ENCODE results near the gene HTT-AS.
A peak's percentile ranks its signal among the peaks of the same experiment; 100 is the strongest.

HTT-AS gene

GRCh38 chr4:3087115-3087797 lies 12.9 kb upstream of the HTT-AS start:
- Histone ChIP-seq H3K27ac (ENCODE audit: low read depth, low read length) (no peak overlapping the region), H3K4me3 (ENCODE audit: low read length) (no peak overlapping the region), H3K4me1 (ENCODE audit: insufficient read depth, low read length) (no peaks in the 10 kb centered on the region), H3K36me3 (ENCODE audit: insufficient read depth, low read length) (peaks cover 52% of the 10 kb centered on the region), H3K9me3 (ENCODE audit: insufficient read depth, low read depth, low read length) (no peaks in the 10 kb centered on the region), H3K9ac (ENCODE audit: low read depth, low read length) (no peak overlapping the region), H3K27me3 (ENCODE audit: insufficient read depth, low read length) (no peaks in the 10 kb centered on the region)
- 90% methylated on average over 4 of the region's 4 CpGs for WGBS

DNA sequence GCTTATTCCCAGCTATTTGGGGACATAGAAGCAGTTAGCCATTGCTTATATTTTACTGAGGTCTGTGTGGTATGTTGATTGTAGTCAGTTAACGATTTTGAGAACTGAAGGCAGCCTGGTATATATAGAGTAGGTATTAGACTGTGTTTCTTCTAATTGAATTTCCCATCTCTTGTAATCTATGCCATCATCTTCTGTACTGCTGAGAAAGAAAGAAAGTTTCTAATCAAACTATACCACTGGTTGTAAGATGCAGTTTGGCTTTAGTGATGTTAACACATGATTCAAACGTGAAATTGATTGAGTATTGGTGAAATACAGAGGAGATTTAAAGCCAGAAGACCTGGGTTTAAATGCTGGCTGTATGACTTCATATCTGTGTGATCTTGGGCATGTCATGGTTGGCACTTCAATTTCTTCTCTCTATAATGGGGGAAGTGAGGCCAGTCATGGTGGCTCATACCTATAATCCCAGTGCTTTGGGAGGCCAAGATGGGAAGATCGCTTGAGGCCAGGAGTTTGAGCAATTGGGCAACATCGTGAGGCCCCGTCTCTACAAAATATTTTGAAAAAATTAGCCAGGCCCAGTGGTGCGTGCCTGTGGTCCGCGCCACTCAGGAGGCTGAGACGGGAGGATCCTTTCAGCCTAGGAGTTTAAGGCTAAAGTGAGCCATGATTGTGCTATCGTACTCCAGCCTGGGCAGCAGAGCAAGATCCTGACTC lies 11.8 kb upstream of the HTT-AS start:
- Histone ChIP-seq H3K27me3 (ENCODE audit: insufficient read depth, low read length) (no peaks in the 10 kb centered on the region), H3K4me1 (ENCODE audit: insufficient read depth, low read length) (no peaks in the 10 kb centered on the region), H3K9ac (ENCODE audit: low read depth, low read length) (no peak overlapping the region), H3K9me3 (ENCODE audit: insufficient read depth, low read depth, low read length) (no peaks in the 10 kb centered on the region), H3K4me3 (ENCODE audit: low read length) (no peak overlapping the region), H3K27ac (ENCODE audit: low read depth, low read length) (no peak overlapping the region), H3K36me3 (ENCODE audit: insufficient read depth, low read length) (peaks cover 44% of the 10 kb centered on the region)
- WGBS: 97% methylated on average over 10 of the region's 10 CpGs

- Histone ChIP-seq H3K27me3 (ENCODE audit: insufficient read depth, low read length) (no peaks in the 10 kb centered on the region), H3K36me3 (ENCODE audit: insufficient read depth, low read length) (peaks cover 23% of the 10 kb centered on the region), H3K9me3 (ENCODE audit: insufficient read depth, low read depth, low read length) (no peaks in the 10 kb centered on the region), H3K4me3 (ENCODE audit: low read length) (no peak overlapping the region), H3K9ac (ENCODE audit: low read depth, low read length) (no peak overlapping the region), H3K27ac (ENCODE audit: low read depth, low read length) (no peak overlapping the region), H3K4me1 (ENCODE audit: insufficient read depth, low read length) (no peaks in the 10 kb centered on the region)
- 0% methylated on average over 1 of the region's 1 CpG for WGBS
These were observed 9.4 kb upstream of the HTT-AS start for GRCh38 chr4:3083732-3084131.

DNA sequence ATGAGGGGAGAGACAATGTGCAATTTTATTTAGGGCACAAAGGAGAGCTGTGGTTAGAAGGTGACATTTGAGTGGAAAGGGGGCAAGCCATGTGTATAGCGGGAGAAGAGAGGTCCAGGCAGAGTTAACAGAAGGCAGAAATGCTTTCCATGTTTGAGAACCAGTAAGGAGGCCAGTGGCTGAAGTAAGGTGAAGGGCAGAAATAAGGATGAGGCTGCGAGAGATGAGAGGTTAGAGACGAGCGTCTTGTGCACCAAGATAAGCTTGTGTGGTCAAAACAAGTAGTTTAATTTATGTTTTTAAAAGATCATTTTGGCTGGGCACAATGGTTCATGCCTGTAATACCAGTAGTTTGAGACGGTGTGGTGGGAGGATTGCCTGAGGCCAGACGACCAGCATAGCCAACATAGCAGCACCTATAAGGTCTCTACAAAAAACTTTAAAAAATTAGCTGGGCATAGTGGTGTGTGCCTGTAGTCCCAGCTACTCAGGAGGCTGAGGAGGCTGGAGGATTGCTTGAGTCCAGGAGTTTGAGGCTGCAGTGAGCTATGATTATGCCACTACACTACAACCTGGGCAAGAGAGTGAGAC lies 8.7 kb upstream of the HTT-AS start:
- H3K4me3 ChIP-seq (ENCODE audit: low read length): no peak overlapping the region
- 93% methylated on average over 4 of the region's 6 CpGs for WGBS
- no peaks in the 10 kb centered on the region for H3K9me3 ChIP-seq (ENCODE audit: insufficient read depth, low read depth, low read length)
- no peak overlapping the region for H3K9ac ChIP-seq (ENCODE audit: low read depth, low read length)
- no peaks in the 10 kb centered on the region for H3K27me3 ChIP-seq (ENCODE audit: insufficient read depth, low read length)
- H3K4me1 ChIP-seq (ENCODE audit: insufficient read depth, low read length): no peaks in the 10 kb centered on the region
- no peak overlapping the region for H3K27ac ChIP-seq (ENCODE audit: low read depth, low read length)
- peaks cover 18% of the 10 kb centered on the region for H3K36me3 ChIP-seq (ENCODE audit: insufficient read depth, low read length)

- H3K27me3 ChIP-seq (ENCODE audit: insufficient read depth, low read length): no peaks in the 10 kb centered on the region
- no peak overlapping the region for H3K9ac ChIP-seq (ENCODE audit: low read depth, low read length)
These were observed 5.4 kb upstream of the HTT-AS start for GRCh38 chr4:3079694-3080123.

DNA sequence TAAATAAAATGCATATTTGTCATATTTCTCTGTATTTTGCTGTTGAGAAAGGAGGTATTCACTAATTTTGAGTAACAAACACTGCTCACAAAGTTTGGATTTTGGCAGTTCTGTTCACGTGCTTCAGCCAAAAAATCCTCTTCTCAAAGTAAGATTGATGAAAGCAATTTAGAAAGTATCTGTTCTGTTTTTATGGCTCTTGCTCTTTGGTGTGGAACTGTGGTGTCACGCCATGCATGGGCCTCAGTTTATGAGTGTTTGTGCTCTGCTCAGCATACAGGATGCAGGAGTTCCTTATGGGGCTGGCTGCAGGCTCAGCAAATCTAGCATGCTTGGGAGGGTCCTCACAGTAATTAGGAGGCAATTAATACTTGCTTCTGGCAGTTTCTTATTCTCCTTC lies 3.5 kb upstream of the HTT-AS start:
- WGBS: 94% methylated on average over 2 of the region's 2 CpGs
- no peak overlapping the region for H3K9ac ChIP-seq (ENCODE audit: low read depth, low read length)
- H3K9me3 ChIP-seq (ENCODE audit: insufficient read depth, low read depth, low read length): no peaks in the 10 kb centered on the region
- H3K27me3 ChIP-seq (ENCODE audit: insufficient read depth, low read length): peaks cover 3% of the 10 kb centered on the region; the same call in 1 of the 2 replicates
- peaks cover 11% of the 10 kb centered on the region for H3K4me1 ChIP-seq (ENCODE audit: insufficient read depth, low read length)
- H3K27ac ChIP-seq (ENCODE audit: low read depth, low read length): no peak overlapping the region
- no peaks in the 10 kb centered on the region for H3K36me3 ChIP-seq (ENCODE audit: insufficient read depth, low read length)
- no peak overlapping the region for H3K4me3 ChIP-seq (ENCODE audit: low read length)

More at GRCh38 chr4:3079694-3080123, 5.4 kb upstream of the HTT-AS start:
- H3K4me3 ChIP-seq (ENCODE audit: low read length): no peak overlapping the region
- H3K9me3 ChIP-seq (ENCODE audit: insufficient read depth, low read depth, low read length): no peaks in the 10 kb centered on the region
- 95% methylated on average over 6 of the region's 6 CpGs for WGBS
- H3K4me1 ChIP-seq (ENCODE audit: insufficient read depth, low read length): peaks cover 11% of the 10 kb centered on the region
- H3K36me3 ChIP-seq (ENCODE audit: insufficient read depth, low read length): 0 out of 2 replicates have a peak, but pooled peaks cover 2% of the 10 kb centered on the region
- no peak overlapping the region for H3K27ac ChIP-seq (ENCODE audit: low read depth, low read length)

- peak overlapping the region; percentile 53; the same call in 1 of the 2 replicates for H3K9ac ChIP-seq (ENCODE audit: low read depth, low read length)
- H3K9me3 ChIP-seq (ENCODE audit: insufficient read depth, low read depth, low read length): no peaks in the 10 kb centered on the region
- H3K4me3 ChIP-seq (ENCODE audit: low read length): peak overlapping the region; percentile 82
- H3K4me1 ChIP-seq (ENCODE audit: insufficient read depth, low read length): peaks cover 11% of the 10 kb centered on the region
- peaks cover 3% of the 10 kb centered on the region; the same call in 1 of the 2 replicates for H3K27me3 ChIP-seq (ENCODE audit: insufficient read depth, low read length)
- no peaks in the 10 kb centered on the region for H3K36me3 ChIP-seq (ENCODE audit: insufficient read depth, low read length)
- 7% methylated on average over 6 of the region's 8 CpGs for WGBS
- H3K27ac ChIP-seq (ENCODE audit: low read depth, low read length): peak overlapping the region; percentile 3; the same call in 1 of the 2 replicates
These were observed 1.3 kb upstream of the HTT-AS start for GRCh38 chr4:3075652-3075981.

GRCh38 chr4:3074846-3075651 lies 711 bp upstream of the HTT-AS start:
- Histone ChIP-seq H3K4me3 (ENCODE audit: low read length) (peak overlapping the region; percentile 82), H3K27ac (ENCODE audit: low read depth, low read length) (peak overlapping the region; percentile 95), H3K4me1 (ENCODE audit: insufficient read depth, low read length) (peaks cover 11% of the 10 kb centered on the region), H3K27me3 (ENCODE audit: insufficient read depth, low read length) (peaks cover 3% of the 10 kb centered on the region; the same call in 1 of the 2 replicates), H3K36me3 (ENCODE audit: insufficient read depth, low read length) (no peaks in the 10 kb centered on the region), H3K9ac (ENCODE audit: low read depth, low read length) (peak overlapping the region; percentile 94), H3K9me3 (ENCODE audit: insufficient read depth, low read depth, low read length) (no peaks in the 10 kb centered on the region)
- under 1% methylated on average over 57 of the region's 60 CpGs for WGBS

DNA sequence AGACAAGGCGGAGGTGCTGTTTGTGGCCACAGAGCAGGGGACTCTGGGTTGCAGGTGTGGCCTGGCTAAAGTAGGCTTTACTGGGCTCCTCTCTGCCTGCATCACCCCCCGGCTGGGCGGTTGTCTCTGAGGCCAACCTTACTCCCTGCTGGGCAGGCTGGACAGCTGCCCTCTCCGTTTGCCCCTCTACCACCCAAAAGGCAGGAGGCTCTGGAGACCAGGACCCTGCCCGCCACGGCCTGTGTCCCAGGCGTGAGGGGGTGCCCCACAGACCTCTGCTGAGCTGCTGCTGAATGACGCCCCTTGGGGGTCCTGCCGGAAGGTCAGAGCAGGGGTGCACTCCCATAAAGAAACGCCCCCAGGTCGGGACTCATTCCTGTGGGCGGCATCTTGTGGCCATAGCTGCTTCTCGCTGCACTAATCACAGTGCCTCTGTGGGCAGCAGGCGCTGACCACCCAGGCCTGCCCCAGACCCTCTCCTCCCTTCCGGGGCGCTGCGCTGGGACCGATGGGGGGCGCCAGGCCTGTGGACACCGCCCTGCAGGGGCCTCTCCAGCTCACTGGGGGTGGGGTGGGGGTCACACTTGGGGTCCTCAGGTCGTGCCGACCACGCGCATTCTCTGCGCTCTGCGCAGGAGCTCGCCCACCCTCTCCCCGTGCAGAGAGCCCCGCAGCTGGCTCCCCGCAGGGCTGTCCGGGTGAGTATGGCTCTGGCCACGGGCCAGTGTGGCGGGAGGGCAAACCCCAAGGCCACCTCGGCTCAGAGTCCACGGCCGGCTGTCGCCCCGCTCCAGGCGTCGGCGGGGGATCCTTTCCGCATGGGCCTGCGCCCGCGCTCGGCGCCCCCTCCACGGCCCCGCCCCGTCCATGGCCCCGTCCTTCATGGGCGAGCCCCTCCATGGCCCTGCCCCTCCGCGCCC lies 920 bp downstream of the HTT-AS start:
- 15% methylated on average over 52 of the region's 54 CpGs for WGBS
- Histone ChIP-seq H3K4me3 (ENCODE audit: low read length) (peak overlapping the region; percentile 75), H3K36me3 (ENCODE audit: insufficient read depth, low read length) (no peaks in the 10 kb centered on the region), H3K9me3 (ENCODE audit: insufficient read depth, low read depth, low read length) (no peaks in the 10 kb centered on the region), H3K27ac (ENCODE audit: low read depth, low read length) (no peak overlapping the region), H3K27me3 (ENCODE audit: insufficient read depth, low read length) (peaks cover 3% of the 10 kb centered on the region; the same call in 1 of the 2 replicates), H3K9ac (ENCODE audit: low read depth, low read length) (peak overlapping the region; percentile 72), H3K4me1 (ENCODE audit: insufficient read depth, low read length) (peaks cover 11% of the 10 kb centered on the region)

GRCh38 chr4:3071811-3072210 lies 2.5 kb downstream of the HTT-AS start:
- Histone ChIP-seq H3K27ac (ENCODE audit: low read depth, low read length) (no peak overlapping the region), H3K27me3 (ENCODE audit: insufficient read depth, low read length) (peaks cover 3% of the 10 kb centered on the region; the same call in 1 of the 2 replicates), H3K9me3 (ENCODE audit: insufficient read depth, low read depth, low read length) (no peaks in the 10 kb centered on the region), H3K4me1 (ENCODE audit: insufficient read depth, low read length) (peaks cover 11% of the 10 kb centered on the region), H3K4me3 (ENCODE audit: low read length) (no peak overlapping the region), H3K36me3 (ENCODE audit: insufficient read depth, low read length) (no peaks in the 10 kb centered on the region), H3K9ac (ENCODE audit: low read depth, low read length) (no peak overlapping the region)
- 93% methylated on average over 7 of the region's 7 CpGs for WGBS
